ENCODE data around the gene TRAPPC5.

The TRAPPC5 gene

GRCh38 chr19:7697721-7698287 lies 17.2 kb downstream of the TRAPPC5 start:
- Histone ChIP-seq H3K4me3 (ENCODE audit: low read depth, low read length) (no peak overlapping the region), H3K36me3 (replicated peaks) (no peaks in the 10 kb centered on the region), H3K27ac (no peak overlapping the region), H3K27me3 (replicated peaks) (no peaks in the 10 kb centered on the region)
- TF ChIP-seq CTCF (IDR thresholded peaks at IDR 0.05; ENCODE audit: low read depth, low read length, missing control alignments): no peak
- in situ Hi-C loops (cut with HindIII; ENCODE audit: low pct_ligation_motif_present, low sequenced_read_pairs): no loop called here
- no peak for DNase-seq

- no peaks in the 10 kb centered on the region for H3K27me3 ChIP-seq (replicated peaks)
- H3K36me3 ChIP-seq (replicated peaks): no peaks in the 10 kb centered on the region
- DNase-seq: no peak
- no peak overlapping the region for H3K27ac ChIP-seq
- no peak for TF ChIP-seq CTCF (IDR thresholded peaks at IDR 0.05; ENCODE audit: low read depth, low read length, missing control alignments)
- in situ Hi-C loops (cut with HindIII; ENCODE audit: low pct_ligation_motif_present, low sequenced_read_pairs): no loop called here
- H3K4me3 ChIP-seq (ENCODE audit: low read depth, low read length): no peak overlapping the region
These were observed 17.9 kb downstream of the TRAPPC5 start for GRCh38 chr19:7698583-7698982.

GRCh38 chr19:7699003-7699402 lies 18.4 kb downstream of the TRAPPC5 start:
- in situ Hi-C loops (cut with HindIII; ENCODE audit: low pct_ligation_motif_present, low sequenced_read_pairs): no loop called here
- no peak overlapping the region for H3K27ac ChIP-seq
- H3K4me3 ChIP-seq (ENCODE audit: low read depth, low read length): no peak overlapping the region
- no peaks in the 10 kb centered on the region for H3K36me3 ChIP-seq (replicated peaks)
- TF ChIP-seq CTCF (IDR thresholded peaks at IDR 0.05; ENCODE audit: low read depth, low read length, missing control alignments): no peak
- no peak for DNase-seq
- H3K27me3 ChIP-seq (replicated peaks): no peaks in the 10 kb centered on the region

- no peak overlapping the region for H3K27ac ChIP-seq
- TF ChIP-seq CTCF (IDR thresholded peaks at IDR 0.05; ENCODE audit: low read depth, low read length, missing control alignments): no peak
- in situ Hi-C loops (cut with HindIII; ENCODE audit: low pct_ligation_motif_present, low sequenced_read_pairs): no loop called here
- DNase-seq: no peak
- H3K36me3 ChIP-seq (replicated peaks): no peaks in the 10 kb centered on the region
- no peak overlapping the region for H3K4me3 ChIP-seq (ENCODE audit: low read depth, low read length)
- no peaks in the 10 kb centered on the region for H3K27me3 ChIP-seq (replicated peaks)
These were observed 19.1 kb downstream of the TRAPPC5 start for GRCh38 chr19:7699417-7700401.

- in situ Hi-C loops (cut with HindIII; ENCODE audit: low pct_ligation_motif_present, low sequenced_read_pairs): no loop called here
- no peaks in the 10 kb centered on the region for H3K36me3 ChIP-seq (replicated peaks)
- no peaks in the 10 kb centered on the region for H3K27me3 ChIP-seq (replicated peaks)
- TF ChIP-seq CTCF (IDR thresholded peaks at IDR 0.05; ENCODE audit: low read depth, low read length, missing control alignments): no peak
- H3K27ac ChIP-seq: no peak overlapping the region
- no peak overlapping the region for H3K4me3 ChIP-seq (ENCODE audit: low read depth, low read length)
- DNase-seq: no peak
These were observed 20.5 kb downstream of the TRAPPC5 start for GRCh38 chr19:7701049-7701653.

Data from brain microvascular endothelial cell (primary cell).